ENCODE measurements around the gene CTNNB1.

CTNNB1 gene

GRCh38 chr3:41192885-41193284 lies 6.4 kb upstream of the CTNNB1 start:
- no peak for DNase-seq

- no peak for DNase-seq
Measured at GRCh38 chr3:41193794-41194539, 5.3 kb upstream of the CTNNB1 start.

- DNase-seq, result peak in 1 of 51 donors; percentile 44
Measured at GRCh38 chr3:41194701-41195100, 4.6 kb upstream of the CTNNB1 start.

GRCh38 chr3:41195946-41196345 lies 3.4 kb upstream of the CTNNB1 start:
- peak in 1 of 51 donors; percentile 1 for DNase-seq

- DNase-seq, result no peak
Measured at GRCh38 chr3:41196499-41197410, 2.5 kb upstream of the CTNNB1 start.

- DNase-seq, result no peak
Measured at GRCh38 chr3:41198046-41198445, 1.3 kb upstream of the CTNNB1 start.

- peak in 28 of 51 donors; percentile 7 to 77 (median 36) for DNase-seq
Measured at GRCh38 chr3:41198526-41198925, 779 bp upstream of the CTNNB1 start.

GRCh38 chr3:41199866-41200668 lies 762 bp downstream of the CTNNB1 start:
- peak in 26 of 51 donors; percentile 10 to 67 (median 44) for DNase-seq

GRCh38 chr3:41200669-41201021 lies 1.3 kb downstream of the CTNNB1 start:
- peak in 11 of 51 donors; percentile 2 to 69 (median 6) for DNase-seq

GRCh38 chr3:41202075-41202833 lies 2.9 kb downstream of the CTNNB1 start:
- DNase-seq, result no peak

- peak in 3 of 51 donors; percentile 1 to 16 (median 9) for DNase-seq
Measured at GRCh38 chr3:41202834-41203345, 3.6 kb downstream of the CTNNB1 start.

GRCh38 chr3:41204369-41204768 lies 5.1 kb downstream of the CTNNB1 start:
- no peak for DNase-seq

GRCh38 chr3:41205591-41205990 lies 6.3 kb downstream of the CTNNB1 start:
- DNase-seq, result no peak

- no peak for DNase-seq
Measured at GRCh38 chr3:41207355-41207754, 8.1 kb downstream of the CTNNB1 start.

- no peak for DNase-seq
Measured at GRCh38 chr3:41208507-41209220, 9.4 kb downstream of the CTNNB1 start.

- DNase-seq, result no peak
Measured at GRCh38 chr3:41209646-41210045, 10.3 kb downstream of the CTNNB1 start.

GRCh38 chr3:41210966-41211365 lies 11.7 kb downstream of the CTNNB1 start:
- no peak for DNase-seq

GRCh38 chr3:41212088-41212487 lies 12.8 kb downstream of the CTNNB1 start:
- no peak for DNase-seq

GRCh38 chr3:41213588-41213987 lies 14.3 kb downstream of the CTNNB1 start:
- DNase-seq, result no peak

GRCh38 chr3:41216422-41216821 lies 17.1 kb downstream of the CTNNB1 start:
- DNase-seq, result no peak

Data from hypothalamus (tissue), 51 donors.